HEK293 (cell line): ENCODE data around the gene PSEN1.

Source experiments
- CTCF ChIP-seq: fragments of 450-650 bp; formaldehyde crosslinking; IDR thresholded peaks from 2 replicates; pipeline ENCODE4 v1.5.1; 2016; ENCODE audit warnings: missing biosample characterization, missing genetic modification characterization
- GFI1B ChIP-seq: fragments of 450-650 bp; formaldehyde crosslinking; IDR thresholded peaks from 2 replicates; pipeline ENCODE4 v1.5.1; 2016; ENCODE audit warnings: missing biosample characterization, missing genetic modification characterization
- REST ChIP-seq: fragments of 450-650 bp; formaldehyde crosslinking; IDR thresholded peaks from 2 replicates; pipeline ENCODE4 v1.5.1; 2016; ENCODE audit warnings: missing biosample characterization, missing genetic modification characterization
- ZBTB17 ChIP-seq: fragments of 450-650 bp; formaldehyde crosslinking; IDR thresholded peaks from 2 replicates; pipeline ENCODE4 v1.5.1; 2016; ENCODE audit warnings: missing biosample characterization, missing genetic modification characterization
- ZBTB21 ChIP-seq: fragments of 450-650 bp; formaldehyde crosslinking; IDR thresholded peaks from 2 replicates; pipeline ENCODE4 v1.5.1; 2017; ENCODE audit warnings: missing biosample characterization, missing genetic modification characterization
- ZNF132 ChIP-seq: fragments of 450-650 bp; formaldehyde crosslinking; IDR thresholded peaks from 2 replicates; pipeline ENCODE4 v1.5.1; 2017; ENCODE audit warnings: missing biosample characterization, missing genetic modification characterization, borderline replicate concordance
- ZNF184 ChIP-seq: fragments of 450-650 bp; IDR thresholded peaks from 2 replicates; pipeline ENCODE4 v1.5.1; 2018; ENCODE audit warnings: missing biosample characterization, mild to moderate bottlenecking, missing genetic modification characterization
- ZNF433 ChIP-seq: fragments of 450-650 bp; formaldehyde crosslinking; IDR thresholded peaks from 2 replicates; pipeline ENCODE4 v1.5.1; 2016; ENCODE audit warnings: missing biosample characterization, missing genetic modification characterization, low read depth
- ZNF596 ChIP-seq: fragments of 450-650 bp; IDR thresholded peaks from 2 replicates; pipeline ENCODE4 v1.5.0; 2018; ENCODE audit warnings: missing biosample characterization, mild to moderate bottlenecking, missing genetic modification characterization, moderate library complexity
- ZNF623 ChIP-seq: fragments of 450-650 bp; formaldehyde crosslinking; IDR thresholded peaks from 2 replicates; pipeline ENCODE4 v1.5.1; 2016; ENCODE audit warnings: missing biosample characterization, missing genetic modification characterization
- ZNF768 ChIP-seq: fragments of 450-650 bp; formaldehyde crosslinking; IDR thresholded peaks from 2 replicates; pipeline ENCODE4 v1.5.1; 2018; ENCODE audit warnings: missing biosample characterization, mild to moderate bottlenecking, missing genetic modification characterization
- TF ChIP-seq, protein P1 (sequence below): fragments of 450-650 bp; formaldehyde crosslinking; IDR thresholded peaks from 2 replicates; pipeline ENCODE4 v1.5.1; 2017; ENCODE audit warnings: missing biosample characterization, mild to moderate bottlenecking, missing genetic modification characterization, moderate library complexity
- TF ChIP-seq, protein P2 (sequence below): sonication (generic); formaldehyde crosslinking; IDR thresholded peaks from 2 replicates; pipeline ENCODE4 v1.8.1; 2022; ENCODE audit warnings: mild to moderate bottlenecking, moderate library complexity, missing genetic modification reagents

DNA sequence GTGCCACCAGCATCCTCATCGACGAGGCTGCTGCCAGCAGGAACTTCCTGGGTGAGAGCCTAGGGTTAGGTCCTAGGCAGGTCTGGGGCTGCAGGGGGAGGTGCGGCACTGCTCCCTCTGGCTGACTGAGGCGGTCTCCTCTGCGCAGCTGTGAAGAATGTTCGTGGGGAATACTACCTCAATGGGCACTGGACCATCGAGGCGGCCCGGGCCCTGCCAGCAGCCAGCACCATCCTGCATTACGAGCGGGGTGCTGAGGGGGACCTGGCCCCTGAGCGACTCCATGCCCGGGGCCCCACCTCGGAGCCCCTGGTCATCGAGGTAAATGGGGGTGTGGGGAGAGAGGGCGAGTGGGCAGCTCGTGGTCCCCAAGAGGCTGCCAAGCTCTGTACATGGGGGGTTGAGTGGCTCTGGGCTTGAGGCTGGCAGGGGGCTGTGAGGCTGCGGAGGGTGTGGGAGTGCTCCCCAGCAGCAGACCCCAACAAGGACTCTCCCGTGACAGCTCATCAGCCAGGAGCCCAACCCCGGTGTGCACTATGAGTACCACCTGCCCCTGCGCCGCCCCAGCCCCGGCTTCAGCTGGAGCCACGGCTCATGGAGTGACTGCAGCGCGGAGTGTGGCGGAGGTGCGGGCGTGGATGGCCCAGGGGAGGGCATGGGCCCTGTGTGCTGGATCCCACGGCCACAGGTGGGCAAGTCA is 115.4 kb downstream of the PSEN1 start:
- TF ChIP-seq, protein P1, sequence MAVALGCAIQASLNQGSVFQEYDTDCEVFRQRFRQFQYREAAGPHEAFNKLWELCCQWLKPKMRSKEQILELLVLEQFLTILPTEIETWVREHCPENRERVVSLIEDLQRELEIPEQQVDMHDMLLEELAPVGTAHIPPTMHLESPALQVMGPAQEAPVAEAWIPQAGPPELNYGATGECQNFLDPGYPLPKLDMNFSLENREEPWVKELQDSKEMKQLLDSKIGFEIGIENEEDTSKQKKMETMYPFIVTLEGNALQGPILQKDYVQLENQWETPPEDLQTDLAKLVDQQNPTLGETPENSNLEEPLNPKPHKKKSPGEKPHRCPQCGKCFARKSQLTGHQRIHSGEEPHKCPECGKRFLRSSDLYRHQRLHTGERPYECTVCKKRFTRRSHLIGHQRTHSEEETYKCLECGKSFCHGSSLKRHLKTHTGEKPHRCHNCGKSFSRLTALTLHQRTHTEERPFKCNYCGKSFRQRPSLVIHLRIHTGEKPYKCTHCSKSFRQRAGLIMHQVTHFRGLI, result no peak
- TF ChIP-seq, protein P2, sequence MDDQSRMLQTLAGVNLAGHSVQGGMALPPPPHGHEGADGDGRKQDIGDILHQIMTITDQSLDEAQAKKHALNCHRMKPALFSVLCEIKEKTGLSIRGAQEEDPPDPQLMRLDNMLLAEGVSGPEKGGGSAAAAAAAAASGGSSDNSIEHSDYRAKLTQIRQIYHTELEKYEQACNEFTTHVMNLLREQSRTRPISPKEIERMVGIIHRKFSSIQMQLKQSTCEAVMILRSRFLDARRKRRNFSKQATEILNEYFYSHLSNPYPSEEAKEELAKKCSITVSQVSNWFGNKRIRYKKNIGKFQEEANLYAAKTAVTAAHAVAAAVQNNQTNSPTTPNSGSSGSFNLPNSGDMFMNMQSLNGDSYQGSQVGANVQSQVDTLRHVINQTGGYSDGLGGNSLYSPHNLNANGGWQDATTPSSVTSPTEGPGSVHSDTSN (CRISPR knock-in tag), result no peak
- TF ChIP-seq ZNF132, result no peak
- TF ChIP-seq ZNF184 (tag by site-specific recombination), result no peak
- TF ChIP-seq GFI1B (tag by site-specific recombination), result no peak
- no peak for TF ChIP-seq REST (tag by site-specific recombination)
- no peak for TF ChIP-seq CTCF (tag by site-specific recombination)
- no peak for TF ChIP-seq ZNF768 (tag by site-specific recombination)
- no peak for TF ChIP-seq ZNF623
- no peak for TF ChIP-seq ZNF596 (tag by site-specific recombination)
- no peak for TF ChIP-seq ZBTB17 (tag by site-specific recombination)
- no peak for TF ChIP-seq ZBTB21 (tag by site-specific recombination)
- TF ChIP-seq ZNF433 (tag by site-specific recombination), result no peak
